ENCODE measurements around the gene RPLP1.
A peak's percentile ranks its signal among the peaks of the same experiment; 100 is the strongest.

The RPLP1 gene

DNA sequence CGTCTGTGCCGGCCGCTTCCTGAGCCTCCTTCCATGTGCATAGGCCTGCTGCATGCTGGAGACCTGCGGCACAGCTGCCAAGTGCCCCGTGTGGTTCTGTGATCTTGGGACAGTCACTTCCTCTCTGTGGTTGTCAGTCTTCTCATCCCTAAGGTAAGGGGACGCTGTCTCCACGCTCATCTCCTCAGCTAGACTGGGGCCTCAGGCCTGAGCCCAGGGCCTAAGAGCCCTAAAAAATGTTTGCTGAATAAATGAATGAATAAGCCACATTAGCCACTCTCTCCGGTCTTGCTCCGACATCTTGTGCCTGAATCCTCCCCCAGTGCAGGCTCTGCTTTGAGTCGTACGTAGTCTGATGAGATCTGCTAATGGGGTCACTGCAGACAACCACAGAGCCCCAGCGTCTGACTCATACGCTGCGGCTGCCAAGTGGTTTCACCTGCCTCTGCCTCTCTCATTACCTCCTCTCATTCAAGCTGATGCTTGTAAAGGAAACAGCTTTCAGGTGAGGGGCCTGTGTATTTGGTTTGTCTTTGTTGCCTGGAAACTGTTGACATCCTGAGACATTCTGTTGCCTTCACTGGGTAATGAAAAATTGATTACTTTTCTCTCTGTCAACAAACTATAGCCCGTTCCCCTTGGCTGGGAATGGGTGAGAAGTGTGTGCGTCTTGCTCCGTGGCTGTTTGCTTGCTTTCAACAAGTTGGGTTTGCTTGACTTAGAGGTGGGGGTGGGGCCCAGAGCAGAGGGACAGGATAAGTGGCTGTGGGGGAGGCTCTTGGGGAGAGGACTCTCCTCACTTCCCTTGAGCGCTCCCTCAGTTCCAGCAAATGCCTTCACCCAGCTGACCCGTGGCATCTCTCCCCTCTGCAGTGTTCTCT, 15.9 kb downstream of the RPLP1 start:
- DNase-seq (ENCODE audit: low read depth in 1 of 2, low spot score in 1 of 2) = peak; percentile 47 to 74

DNA sequence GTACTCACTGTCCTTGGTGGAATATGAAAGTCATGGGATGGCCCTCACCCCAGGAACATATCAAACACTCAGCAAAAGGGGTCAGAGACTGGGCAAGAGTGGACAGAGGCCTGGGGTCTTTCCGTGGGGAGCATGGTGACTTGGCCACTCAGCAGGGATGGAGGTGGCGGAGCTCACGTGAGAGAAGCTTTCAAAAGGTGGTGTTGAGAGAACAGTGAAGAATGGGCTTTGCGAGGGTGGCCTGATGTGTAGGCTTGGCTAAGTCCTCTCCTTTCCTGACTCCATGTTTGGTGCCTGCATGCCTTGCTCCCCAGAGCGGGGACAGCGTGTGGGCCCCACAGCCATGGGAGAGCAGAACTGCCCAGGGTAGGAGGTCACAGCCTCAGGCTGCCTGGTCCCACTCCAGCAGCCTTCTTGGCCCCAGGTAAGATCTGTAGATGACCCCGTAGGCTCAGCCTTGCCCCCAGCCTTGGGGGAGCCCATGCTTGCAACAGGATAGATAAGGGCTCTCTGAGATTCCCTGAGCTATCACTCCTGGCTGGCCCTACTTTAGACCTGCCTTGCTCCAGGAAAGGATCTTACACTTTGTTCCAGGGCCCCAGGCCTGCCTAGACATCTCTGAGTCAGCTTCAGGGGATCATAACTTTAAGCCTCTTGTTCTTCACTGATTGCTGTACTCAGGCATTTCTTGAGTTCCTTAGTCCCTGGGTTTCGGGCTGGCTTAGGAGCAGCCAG, 17.0 kb downstream of the RPLP1 start:
- no peak for DNase-seq (ENCODE audit: low read depth in 1 of 2, low spot score in 1 of 2)

DNA sequence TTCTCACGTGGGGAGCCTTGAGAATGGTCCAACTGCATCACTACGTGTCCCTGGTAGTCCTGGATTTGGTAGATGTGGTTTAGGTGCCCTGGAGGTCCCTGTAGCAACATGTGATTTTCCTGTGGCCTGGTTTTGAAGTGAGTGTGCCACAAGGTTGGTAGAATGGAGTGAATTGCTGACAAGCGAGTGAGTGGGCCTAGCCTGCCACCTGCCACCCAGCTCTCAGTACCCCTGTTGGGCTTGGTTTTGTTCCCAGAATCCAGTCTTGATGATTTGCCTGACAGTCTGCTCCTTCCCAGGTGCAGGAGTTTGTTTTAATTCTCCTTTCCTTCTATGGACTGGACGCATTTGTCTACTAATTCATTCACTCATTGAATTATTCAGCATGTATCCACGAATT, 19.4 kb downstream of the RPLP1 start:
- no peak for DNase-seq (ENCODE audit: low read depth in 1 of 2, low spot score in 1 of 2)

DNA sequence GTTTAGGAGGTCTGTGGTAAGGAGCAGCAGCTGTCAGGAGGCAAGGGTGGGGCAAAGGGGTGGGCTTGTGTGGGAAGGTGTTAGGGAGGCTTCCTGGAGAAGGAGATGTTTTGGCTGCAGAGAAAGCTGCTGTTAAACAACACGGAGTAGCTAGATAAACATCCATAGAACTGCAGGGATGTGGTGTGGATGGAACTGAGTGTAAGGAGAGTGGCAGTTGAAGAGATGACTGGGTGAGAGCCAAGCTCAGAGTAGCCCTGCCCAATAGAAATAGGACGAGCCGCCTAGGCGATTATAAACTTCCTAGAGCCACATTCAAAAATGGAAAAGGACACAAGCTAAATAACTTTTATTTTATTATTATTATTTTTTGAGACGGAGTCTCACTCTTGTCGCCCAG, 19.9 kb downstream of the RPLP1 start:
- DNase-seq (ENCODE audit: low read depth in 1 of 2, low spot score in 1 of 2) = no peak

DNA sequence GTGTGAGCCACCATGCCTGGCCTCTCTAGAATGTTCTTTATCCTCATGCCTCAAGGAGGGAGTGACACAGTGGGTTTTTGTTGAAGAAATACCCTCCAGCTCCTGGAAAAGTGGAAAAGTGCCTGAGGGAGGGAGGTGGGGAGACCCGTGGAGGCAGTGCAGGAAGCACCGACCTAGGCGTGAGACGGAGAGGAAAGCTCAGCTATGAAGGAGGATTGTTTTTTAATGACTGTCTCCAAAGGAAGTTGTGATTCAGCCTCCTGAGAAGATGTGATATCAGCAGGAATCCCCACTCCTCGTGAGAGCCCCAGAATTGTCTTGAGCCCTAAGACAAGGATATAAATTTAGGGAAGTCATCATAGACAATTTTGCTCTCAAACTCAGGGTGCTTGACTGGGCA, 21.7 kb downstream of the RPLP1 start:
- DNase-seq (ENCODE audit: low read depth in 1 of 2, low spot score in 1 of 2) = no peak

DNA sequence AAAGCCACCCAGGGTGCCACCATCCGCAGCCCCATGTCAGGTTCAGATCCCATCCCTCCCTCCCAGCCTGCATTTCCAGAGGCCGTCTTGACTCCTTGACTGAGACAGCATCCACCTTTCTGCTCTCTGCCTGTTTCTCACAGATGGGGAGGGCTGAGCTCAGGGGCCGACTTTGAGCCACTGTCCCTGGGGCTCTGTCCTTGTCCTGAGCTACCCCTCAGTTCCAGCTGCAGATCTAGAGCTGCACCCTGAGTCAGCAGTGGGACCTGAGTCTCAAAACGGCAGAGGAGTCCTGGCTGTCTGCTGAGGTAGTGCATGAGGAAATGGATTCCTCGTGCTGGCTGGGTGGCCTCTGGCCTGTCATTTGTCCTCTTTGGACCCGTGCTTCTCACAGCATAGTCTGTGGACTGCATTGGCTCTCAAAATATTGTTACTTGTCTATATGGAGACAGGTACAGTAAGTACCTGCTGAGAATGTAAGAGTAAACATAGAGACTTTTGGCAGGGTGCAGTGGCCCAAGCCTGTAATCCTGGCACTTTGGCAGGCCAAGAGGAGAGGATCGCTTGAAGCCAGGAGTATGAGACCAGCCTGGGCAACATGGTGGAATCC, 22.3 kb downstream of the RPLP1 start:
- no peak for DNase-seq (ENCODE audit: low read depth in 1 of 2, low spot score in 1 of 2)

DNA sequence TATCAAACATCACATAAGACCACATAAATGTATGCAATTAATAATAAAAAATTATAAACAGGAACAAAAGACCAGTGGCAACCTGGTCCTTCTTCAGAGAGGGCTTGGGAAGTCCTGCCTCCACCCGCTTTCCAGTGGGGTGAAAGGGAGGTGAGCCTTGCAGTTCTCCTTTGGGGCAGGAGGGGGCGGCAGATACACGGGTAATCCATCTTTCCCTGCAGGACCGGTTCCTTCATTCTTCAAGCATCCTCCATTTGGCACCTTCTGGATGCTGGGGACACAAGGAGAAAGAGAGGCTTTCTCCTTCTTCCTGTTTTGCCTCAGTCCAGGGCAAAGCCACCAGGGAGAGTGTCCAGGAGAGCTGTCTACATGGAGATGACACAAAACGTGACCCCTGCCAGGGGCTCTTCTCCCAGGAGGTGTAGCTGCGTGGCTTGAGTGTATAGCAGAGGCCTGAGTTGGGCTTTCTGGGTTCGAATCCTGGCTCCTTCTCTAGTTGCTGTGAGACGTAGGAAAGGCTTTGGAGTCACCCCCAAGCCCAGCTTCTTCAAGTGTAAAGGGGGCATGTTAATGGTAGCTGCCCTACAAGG, 23.2 kb downstream of the RPLP1 start:
- DNase-seq (ENCODE audit: low read depth in 1 of 2, low spot score in 1 of 2) = peak; percentile 66 to 67

DNA sequence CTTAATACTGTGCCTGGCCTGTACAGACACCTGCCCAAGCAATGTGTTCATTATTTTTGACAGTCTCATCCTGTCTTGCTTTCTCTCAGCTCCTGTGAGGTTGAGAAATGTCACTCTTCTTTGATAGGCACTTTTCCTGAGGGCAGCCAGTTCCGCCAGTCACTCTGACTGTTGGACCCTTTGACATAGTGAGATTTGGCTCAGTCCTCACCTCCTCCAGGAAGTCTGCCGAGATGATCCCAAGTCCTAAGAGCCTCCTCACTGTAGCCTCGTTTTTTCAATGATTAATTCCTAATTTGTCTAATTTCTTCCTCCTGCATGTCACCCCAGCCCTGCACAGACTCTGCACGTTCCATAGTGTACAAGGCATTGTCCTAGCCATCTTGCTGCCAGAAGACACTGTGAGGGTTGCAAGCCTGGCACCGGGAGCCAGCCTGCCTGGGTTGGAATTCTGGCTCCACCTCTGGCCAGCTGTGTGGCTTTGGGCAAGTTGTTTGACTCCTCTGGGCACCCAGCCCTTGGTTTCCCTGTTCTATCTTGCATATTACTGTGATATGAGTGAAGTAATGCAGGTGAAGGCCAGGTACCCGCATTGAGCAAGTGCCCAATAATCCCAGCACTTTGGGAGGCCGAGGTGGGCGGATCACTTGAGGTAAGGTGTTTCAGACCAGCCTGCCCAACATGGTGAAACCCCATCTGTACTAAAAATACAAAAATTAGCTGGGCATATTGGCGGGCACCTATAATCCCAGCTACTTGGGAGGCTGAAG, 24.3 kb downstream of the RPLP1 start:
- no peak for DNase-seq (ENCODE audit: low read depth in 1 of 2, low spot score in 1 of 2)

DNA sequence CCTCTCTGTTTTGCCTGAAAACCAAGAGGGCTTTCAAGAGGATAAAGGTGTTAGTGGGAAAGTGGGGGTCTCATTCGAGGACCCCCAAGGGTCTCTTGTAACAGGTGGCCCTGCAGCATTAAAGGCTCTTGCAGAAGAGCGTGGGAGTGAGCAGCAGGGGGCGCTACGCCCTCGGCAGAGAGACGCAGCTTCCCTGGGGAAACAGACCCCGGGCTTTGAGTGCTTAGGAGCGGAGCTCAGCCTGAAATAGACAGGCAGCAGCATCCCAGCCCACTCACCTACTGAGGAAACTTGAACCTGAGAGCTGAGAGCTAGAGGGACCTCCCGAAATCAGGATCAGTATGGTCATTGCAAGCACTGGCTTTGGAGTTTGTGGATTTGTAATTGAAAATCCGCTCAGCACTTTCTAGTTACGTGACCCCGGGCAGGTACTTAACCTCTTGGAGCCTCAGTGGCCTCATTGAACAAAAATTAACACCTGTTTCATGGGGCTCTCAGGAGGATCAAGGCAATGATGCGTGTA, 25.7 kb downstream of the RPLP1 start:
- no peak for DNase-seq (ENCODE audit: low read depth in 1 of 2, low spot score in 1 of 2)

DNA sequence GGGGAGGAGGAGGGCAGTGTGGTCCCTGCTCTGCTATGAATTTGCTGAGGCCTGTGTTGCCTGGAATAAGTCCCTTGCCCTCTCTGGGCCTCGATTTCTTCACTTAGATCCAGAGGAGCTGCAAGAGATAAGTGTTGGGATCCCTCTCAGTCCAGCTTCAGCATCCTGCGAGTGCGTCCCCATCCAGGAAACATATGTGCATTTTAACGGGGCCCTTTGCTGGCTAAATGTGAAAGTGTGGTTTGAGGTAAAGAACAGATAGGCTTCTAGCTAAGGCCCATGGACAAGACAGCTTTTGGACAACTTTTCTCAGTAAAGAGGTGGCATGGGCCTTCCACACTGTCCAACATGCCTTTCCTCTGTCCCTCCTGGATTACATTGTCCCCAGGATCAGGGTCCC, 26.5 kb downstream of the RPLP1 start:
- DNase-seq (ENCODE audit: low read depth in 1 of 2, low spot score in 1 of 2) = no peak

DNA sequence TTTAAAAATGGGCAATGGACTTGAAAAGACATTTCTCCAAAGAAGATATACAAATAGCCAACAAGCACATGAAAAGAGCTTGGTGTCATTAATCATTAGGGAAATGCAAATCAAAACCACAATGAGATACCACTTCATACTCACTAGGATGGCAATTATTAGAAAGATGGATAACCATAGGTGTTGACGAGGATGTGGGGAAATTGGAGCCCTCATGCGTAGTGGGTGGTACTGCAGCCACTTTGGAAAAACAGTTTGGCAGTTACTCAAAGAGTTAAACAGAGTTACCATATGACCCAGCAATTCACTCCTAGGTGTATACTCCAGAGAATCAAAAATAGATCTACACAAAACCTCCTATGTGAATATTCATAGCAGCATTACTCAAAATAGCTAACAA, 27.4 kb downstream of the RPLP1 start:
- DNase-seq (ENCODE audit: low read depth in 1 of 2, low spot score in 1 of 2) = no peak

DNA sequence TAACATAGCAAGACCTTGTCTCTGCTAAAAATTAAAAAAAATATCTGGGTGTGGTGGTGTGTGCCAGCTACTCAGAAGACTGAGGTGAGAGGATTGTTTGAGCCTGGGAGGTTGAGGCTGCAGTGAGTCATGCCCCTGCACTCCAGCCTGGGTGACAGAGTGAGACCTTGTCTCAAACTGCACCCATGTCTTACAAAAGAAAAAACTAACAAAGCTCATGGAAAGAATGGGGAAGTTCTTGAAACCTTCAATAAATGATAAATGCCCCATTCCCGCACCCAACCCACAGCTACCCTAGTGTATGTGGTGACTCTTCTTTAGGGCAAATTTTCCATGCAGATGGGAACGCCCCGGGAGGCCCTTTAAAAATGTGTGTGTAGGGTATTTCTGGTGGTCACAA, 28.3 kb downstream of the RPLP1 start:
- DNase-seq (ENCODE audit: low read depth in 1 of 2, low spot score in 1 of 2) = no peak

DNA sequence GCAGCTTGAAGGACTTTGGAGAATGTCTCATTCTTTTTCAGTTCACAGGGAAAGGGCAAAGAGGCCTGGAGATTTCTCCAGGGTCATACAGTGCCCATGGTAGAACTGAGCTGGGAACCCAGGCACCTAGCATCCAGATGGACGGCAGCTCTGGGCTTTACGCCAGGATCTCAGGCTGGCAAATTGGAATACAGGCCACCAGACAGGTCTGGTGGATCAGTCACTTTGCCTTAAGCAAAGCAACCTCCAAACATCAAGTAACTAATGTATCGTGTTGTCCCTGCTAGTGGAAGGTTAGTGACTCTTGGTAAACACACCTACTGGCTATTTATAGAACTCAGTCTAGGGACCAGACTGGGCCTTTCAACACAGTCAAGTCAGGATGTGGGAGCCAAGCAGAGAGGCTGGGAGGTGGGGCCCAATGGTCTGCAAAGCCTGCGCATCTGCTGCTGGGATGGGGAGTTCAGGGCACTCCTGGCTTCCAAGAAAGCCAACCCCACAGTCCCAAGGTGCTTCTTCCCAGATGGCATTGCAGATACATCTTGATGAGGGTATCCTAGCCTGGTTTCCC, 30.2 kb downstream of the RPLP1 start:
- DNase-seq (ENCODE audit: low read depth in 1 of 2, low spot score in 1 of 2) = no peak

DNA sequence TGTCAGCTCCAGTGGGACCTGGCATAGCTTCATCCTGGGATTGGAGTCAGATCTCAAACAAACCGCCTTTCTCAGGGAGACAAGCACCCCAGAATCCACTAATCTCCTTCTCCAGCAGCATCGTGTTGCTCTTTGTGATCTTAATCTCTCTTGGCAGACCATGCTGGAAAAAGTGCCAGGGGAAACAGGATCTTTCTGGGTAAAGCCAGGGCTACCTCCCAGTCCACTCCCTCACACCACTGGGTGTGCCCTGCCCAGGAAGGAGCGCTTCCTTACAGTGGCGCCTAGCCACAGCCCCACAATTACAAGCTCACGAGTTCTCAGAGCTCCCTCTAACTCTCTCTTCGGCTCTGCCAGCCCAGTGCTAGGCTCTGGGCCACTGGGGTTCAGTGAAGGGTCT, 32.2 kb downstream of the RPLP1 start:
- no peak for DNase-seq (ENCODE audit: low read depth in 1 of 2, low spot score in 1 of 2)

DNA sequence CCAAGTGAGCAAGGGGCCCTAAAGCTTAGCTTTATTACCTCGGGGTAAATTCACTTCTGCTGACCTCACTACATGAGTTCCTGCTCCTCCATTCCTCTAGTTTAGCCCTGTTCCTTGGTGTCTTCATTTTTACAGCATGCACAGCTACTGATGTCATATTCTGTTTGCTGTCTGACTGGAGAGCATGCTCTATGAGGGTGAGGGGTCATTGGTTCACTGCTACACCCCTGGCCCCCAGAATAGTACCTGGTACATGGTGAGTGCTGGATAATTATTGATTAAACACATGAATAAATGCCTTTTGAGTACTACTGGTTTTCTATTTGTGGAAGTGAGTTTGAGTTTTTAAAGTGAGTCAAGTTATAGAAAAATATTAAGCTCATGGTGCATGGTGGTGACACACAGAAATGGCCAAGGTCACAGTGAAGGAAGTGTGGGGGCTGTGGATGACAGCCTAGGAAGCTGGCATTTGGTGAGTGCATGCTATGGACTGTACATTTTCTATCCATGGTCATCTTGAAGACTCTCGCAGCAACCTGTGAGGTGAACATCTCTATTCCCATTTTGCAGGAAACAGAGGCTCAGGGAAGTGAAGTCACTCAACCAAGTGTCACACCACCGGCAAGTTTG, 34.0 kb downstream of the RPLP1 start:
- no peak for DNase-seq (ENCODE audit: low read depth in 1 of 2, low spot score in 1 of 2)

DNA sequence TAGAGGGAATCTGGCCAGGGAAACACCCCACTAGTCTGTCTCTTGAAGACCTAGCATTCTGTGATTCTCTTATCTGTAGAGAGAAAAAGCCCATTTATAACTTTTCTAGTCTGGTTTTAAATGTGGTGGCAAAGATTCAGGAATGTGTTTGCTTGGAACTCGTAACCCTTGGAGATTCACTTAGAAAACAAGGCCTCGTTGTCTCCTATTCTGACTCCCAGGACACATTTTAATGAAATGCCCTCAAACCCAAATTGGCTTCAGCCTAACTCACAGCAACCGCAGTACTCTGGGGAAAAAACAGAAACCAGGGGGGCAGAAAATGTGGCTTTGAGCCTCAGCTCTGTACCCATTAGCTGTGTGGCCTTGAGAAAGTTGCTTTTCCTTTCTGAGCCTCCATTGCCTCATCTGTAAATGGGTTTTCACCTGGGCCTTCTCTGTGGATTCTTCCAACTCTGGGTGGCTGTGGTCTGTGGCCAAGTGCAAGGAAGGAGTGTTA, 36.5 kb downstream of the RPLP1 start:
- no peak for DNase-seq (ENCODE audit: low read depth in 1 of 2, low spot score in 1 of 2)

DNA sequence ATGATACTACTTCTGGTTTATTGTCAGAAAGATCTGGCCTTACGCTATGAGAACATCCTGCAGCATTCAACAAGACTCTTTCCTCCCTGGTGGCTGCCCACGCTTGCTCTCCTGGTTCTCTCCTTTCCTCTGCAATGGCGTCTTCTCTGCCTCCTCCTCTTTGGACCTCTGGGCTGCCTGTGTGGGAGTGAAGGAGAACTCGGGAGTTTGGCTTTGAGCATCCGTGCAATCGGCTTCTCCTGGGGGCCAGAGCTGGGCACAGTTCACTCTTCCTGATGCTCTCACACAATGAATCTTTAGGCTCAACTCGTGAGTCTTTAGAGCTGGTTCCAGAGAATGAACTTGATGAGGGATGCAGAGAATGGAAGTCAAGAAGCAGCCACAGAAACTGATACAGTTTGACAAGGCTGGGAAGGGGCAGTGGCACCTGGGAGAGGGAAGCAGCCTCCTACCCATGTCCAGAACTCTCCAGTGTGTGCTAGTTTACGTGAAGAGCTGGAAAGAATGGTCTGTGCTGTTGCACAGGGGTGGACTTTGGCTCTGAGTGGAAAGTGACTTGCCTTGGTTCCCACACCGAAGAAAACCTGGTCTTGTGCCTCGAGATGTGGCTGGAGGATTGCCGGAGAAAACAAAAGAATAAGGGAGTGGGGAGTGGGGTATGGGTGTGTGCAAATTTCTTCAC, 37.9 kb downstream of the RPLP1 start:
- DNase-seq (ENCODE audit: low read depth in 1 of 2, low spot score in 1 of 2) = no peak

DNA sequence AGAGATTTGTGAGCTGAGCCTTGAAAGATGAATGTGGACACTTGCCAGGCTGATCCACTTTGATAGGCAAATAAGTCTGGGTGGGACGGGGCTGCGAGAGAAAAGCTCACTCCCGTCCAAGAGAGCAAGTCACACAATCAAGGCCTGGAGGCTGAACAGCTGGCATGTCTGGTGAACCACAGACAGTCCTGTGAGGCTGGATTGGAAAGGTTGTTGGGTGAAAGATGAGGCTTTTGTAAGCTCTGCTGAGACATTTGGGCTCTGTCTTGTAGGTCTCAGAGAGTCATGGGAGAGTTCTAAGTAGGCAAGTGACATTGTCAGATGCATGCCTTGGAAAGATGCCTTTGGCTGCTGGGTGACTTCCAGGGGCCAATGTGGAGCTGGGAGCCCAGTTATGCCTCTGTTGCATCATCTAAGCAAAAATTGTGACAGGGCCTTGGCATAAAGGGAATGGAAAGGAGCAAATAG, 38.5 kb downstream of the RPLP1 start:
- DNase-seq (ENCODE audit: low read depth in 1 of 2, low spot score in 1 of 2) = no peak

DNA sequence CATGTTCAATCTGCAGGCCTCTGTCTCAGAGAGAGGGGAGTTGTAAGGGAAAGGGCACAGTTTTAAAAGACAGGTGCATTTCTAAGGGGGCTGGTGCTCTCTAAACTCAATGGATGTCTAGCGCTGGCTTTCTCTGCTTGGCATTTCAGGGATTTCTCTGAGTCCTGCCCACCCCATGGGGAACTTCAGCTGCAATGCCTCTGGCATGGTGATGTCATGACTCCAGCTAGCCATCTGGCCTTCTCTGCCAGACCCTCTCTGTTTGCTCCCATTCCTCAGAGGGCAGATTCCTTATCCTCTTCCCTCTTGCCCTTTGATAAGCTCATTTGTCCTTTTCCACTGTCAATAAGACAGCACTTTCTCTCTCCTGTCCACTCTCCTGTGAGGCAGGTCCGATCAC, 40.8 kb downstream of the RPLP1 start:
- DNase-seq (ENCODE audit: low read depth in 1 of 2, low spot score in 1 of 2) = no peak
